Epithelial cell of esophagus (primary cell): ENCODE data around the gene TMEM52B.

Experiments
- DNase-seq: peaks from one replicate; pipeline ENCODE4 v3.0.0; 2010; ENCODE audit warnings: low read depth
- H3K4me3 ChIP-seq: 2 replicates; pipeline ENCODE4 v1.5.1; 2011; ENCODE audit warnings: mild to moderate bottlenecking, low read length, control low read depth
- TF ChIP-seq, protein P1 (sequence below): IDR thresholded peaks from 2 replicates; pipeline ENCODE4 v1.5.1; 2011; ENCODE audit warnings: low read depth, mild to moderate bottlenecking, low read length, control low read depth, inconsistent platforms; ENCODE audit not compliant: insufficient read depth; ENCODE audit errors: missing control alignments

TMEM52B gene

GRCh38 chr12:10178821-10179220 is at the start of gene TMEM52B:
TSS of gene TMEM52B (plus strand) at chr12:10179032. CDS start at chr12:10179575, 543 bp downstream.
- DNase-seq: no peak
- no peak within 1 kb of the TSS for H3K4me3 ChIP-seq
- TF ChIP-seq, protein P1, sequence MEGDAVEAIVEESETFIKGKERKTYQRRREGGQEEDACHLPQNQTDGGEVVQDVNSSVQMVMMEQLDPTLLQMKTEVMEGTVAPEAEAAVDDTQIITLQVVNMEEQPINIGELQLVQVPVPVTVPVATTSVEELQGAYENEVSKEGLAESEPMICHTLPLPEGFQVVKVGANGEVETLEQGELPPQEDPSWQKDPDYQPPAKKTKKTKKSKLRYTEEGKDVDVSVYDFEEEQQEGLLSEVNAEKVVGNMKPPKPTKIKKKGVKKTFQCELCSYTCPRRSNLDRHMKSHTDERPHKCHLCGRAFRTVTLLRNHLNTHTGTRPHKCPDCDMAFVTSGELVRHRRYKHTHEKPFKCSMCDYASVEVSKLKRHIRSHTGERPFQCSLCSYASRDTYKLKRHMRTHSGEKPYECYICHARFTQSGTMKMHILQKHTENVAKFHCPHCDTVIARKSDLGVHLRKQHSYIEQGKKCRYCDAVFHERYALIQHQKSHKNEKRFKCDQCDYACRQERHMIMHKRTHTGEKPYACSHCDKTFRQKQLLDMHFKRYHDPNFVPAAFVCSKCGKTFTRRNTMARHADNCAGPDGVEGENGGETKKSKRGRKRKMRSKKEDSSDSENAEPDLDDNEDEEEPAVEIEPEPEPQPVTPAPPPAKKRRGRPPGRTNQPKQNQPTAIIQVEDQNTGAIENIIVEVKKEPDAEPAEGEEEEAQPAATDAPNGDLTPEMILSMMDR: no peak

- no peak within 1 kb of the TSS for H3K4me3 ChIP-seq
- TF ChIP-seq, protein P1: no peak
- DNase-seq: peak; percentile 82
Observed at GRCh38 chr12:10130042-10130441, 48.8 kb upstream of the TMEM52B start, which contains the start of gene CLEC7A. TSS of gene CLEC7A (minus strand) at chr12:10130199. CDS start at chr12:10130082, 117 bp downstream.

DNA sequence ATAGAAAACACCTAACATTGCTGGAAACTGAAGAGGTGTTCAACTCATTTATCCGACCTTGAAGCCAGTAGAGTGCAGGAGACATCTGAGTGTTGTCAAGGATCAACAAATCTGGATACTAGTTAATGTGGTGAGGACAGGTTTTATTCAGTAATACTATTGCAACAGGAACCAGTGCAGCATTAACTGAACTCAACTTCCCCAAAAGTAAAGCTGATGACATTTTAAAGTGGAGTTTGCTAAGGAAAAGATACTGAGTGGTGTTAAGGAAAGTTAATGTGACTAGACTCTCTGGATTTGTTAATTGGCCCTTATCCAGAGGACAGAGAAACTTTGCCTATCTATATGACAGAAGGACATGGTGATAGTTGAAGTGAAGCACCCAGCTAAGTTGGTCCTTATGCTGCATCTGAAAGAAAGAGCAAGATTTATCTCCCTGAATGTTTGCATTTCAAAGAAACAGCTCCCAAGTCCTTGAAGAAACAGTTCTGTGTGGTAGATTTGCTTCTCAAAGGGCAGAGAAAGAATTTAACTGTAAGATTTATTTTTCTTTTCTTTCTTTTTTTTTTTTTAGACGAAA is 47.6 kb upstream of the TMEM52B start:
- TF ChIP-seq, protein P1: no peak
- DNase-seq: no peak
- H3K4me3 ChIP-seq: no peak overlapping the region

DNA sequence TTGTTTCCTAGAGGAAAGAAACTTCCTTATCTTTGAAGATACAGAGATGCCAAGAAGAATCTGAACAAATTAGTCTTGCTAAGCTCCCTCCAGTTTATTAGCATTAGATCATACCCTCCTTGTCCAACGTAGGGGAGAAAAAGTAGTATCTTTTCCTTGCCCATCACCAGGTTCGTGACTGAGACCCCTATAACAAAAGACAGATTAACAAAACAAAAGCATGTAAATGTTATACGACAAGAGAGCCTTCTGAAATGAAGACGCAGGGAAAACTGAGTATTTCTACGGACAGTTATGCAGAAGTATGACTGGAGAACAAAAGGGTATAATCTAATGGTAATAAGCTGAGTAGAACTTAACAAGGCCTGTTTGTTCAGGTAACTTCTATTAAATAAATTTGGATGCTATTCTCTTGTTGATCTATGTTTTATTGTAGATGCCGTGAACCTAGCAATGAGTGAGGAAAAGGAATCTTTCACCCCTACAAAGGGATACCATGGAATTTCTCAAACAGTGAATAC is 45.9 kb upstream of the TMEM52B start:
- no peak overlapping the region for H3K4me3 ChIP-seq
- TF ChIP-seq, protein P1: no peak
- DNase-seq: no peak

GRCh38 chr12:10135126-10135525 is 43.7 kb upstream of the TMEM52B start:
- TF ChIP-seq, protein P1: no peak
- H3K4me3 ChIP-seq: no peak overlapping the region
- DNase-seq: no peak

DNA sequence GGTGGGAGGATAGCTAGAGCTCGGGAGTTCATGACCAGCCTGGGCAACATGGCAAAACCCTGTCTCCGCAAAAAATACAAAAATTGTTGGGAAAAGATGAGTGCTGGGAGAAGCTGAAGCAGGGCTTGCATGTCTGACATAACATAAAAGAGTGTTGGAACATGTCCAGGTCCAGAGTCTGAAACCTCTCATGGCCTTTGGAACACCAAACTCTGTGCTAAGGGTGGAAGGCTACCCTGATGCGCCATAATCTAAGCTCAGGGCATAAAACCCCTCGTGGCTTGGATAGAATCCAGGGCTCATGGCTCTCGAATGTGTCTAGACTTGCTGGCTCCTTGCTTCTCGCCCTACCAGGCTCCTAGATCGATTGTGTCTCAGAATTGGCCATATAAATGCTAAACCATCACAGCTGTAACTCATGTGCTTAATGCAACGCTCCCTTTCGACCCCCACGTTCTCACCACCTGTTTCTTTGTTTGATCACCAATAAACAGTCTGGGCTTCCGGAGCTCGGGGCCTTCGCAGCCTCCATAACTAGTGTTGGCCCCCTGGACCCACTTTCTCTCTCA is 42.1 kb upstream of the TMEM52B start:
- TF ChIP-seq, protein P1: no peak
- no peak for DNase-seq

DNA sequence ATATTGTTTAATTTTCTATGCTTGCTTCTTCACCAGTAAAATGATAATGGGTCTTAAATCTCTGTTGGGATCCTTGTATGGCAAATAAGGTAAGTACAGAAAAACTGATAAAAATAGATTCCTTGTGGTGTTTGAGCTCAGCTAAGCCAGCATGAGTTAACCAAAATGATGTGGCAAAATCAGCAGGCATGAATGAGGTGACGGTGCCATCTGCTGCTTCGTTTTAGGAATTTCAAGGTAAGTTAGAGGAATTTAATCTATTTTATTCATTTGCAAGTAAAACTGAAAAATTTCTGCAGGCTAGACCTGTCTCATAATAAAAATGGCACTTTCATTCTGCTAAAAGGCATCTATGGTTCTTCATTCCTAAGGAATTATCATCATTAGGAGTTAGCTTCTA is 38.8 kb upstream of the TMEM52B start:
- TF ChIP-seq, protein P1: peak; percentile 71
- DNase-seq: peak; percentile 75
- H3K4me3 ChIP-seq: no peak overlapping the region

More for the DNA sequence above, 42.1 kb upstream of the TMEM52B start:
- H3K4me3 ChIP-seq: no peak overlapping the region
